Hepatocyte (in vitro differentiated cells): ENCODE measurements around the gene ACKR1. TPM values are rescaled to one million over a fixed set of nuclear protein-coding genes. Genes with fewer than 3 reads are reported as not detected.

Experiments
- DNase-seq: peaks from one replicate; pipeline ENCODE4 v3.0.0-alpha.2; 2016; ENCODE audit warnings: low spot score
- H2AFZ ChIP-seq: fragments of 200-600 bp; sonication (generic); 2 replicates; pipeline ENCODE4 v1.6.0; 2016; ENCODE audit warnings: antibody characterized with exemption, mild to moderate bottlenecking
- H3K27ac ChIP-seq: fragments of 200-600 bp; sonication (generic); 2 replicates; pipeline ENCODE4 v1.5.1; 2016; ENCODE audit warnings: mild to moderate bottlenecking
- H3K27me3 ChIP-seq: fragments of 200-600 bp; sonication (generic); 2 replicates; pipeline ENCODE4 v1.6.1; 2016
- H3K36me3 ChIP-seq: fragments of 200-600 bp; sonication (generic); replicated peaks from 2 replicates; pipeline ENCODE4 v1.5.1; 2016; ENCODE audit warnings: low read depth; ENCODE audit not compliant: insufficient read depth
- H3K4me1 ChIP-seq: fragments of 200-600 bp; sonication (generic); 2 replicates; pipeline ENCODE4 v1.5.1; 2016; ENCODE audit warnings: mild to moderate bottlenecking, moderate library complexity; ENCODE audit not compliant: insufficient read depth
- H3K4me2 ChIP-seq: fragments of 200-600 bp; sonication (generic); 2 replicates; pipeline ENCODE4 v1.6.0; 2016
- H3K4me3 ChIP-seq: fragments of 200-600 bp; sonication (generic); 2 replicates; pipeline ENCODE4 v1.5.1; 2016; ENCODE audit warnings: mild to moderate bottlenecking
- H3K79me2 ChIP-seq: fragments of 200-600 bp; sonication (generic); 2 replicates; pipeline ENCODE4 v1.6.0; 2017; ENCODE audit warnings: mild to moderate bottlenecking
- H3K9me2 ChIP-seq: fragments of 200-600 bp; sonication (generic); replicated peaks from 2 replicates; pipeline ENCODE4 v1.6.0; 2017; ENCODE audit warnings: mild to moderate bottlenecking; ENCODE audit not compliant: insufficient read depth
- H3K9me3 ChIP-seq: fragments of 200-600 bp; sonication (generic); 2 replicates; pipeline ENCODE4 v1.5.1; 2016; ENCODE audit warnings: low read depth, mild to moderate bottlenecking
- H4K20me1 ChIP-seq: fragments of 200-600 bp; sonication (generic); 2 replicates; pipeline ENCODE4 v1.6.0; 2016; ENCODE audit warnings: mild to moderate bottlenecking; ENCODE audit not compliant: insufficient read depth, poor library complexity, severe bottlenecking
- CTCF ChIP-seq: fragments of 200-600 bp; sonication (generic); IDR thresholded peaks from 2 replicates; pipeline ENCODE4 v1.5.1; 2016; ENCODE audit warnings: antibody characterized with exemption, mild to moderate bottlenecking; ENCODE audit not compliant: poor library complexity
- EZH2 ChIP-seq: fragments of 200-600 bp; sonication (generic); IDR thresholded peaks from 2 replicates; pipeline ENCODE4 v1.6.1; 2016; ENCODE audit warnings: antibody characterized with exemption, mild to moderate bottlenecking, borderline replicate concordance
- EZH2phosphoT487 ChIP-seq: fragments of 200-600 bp; sonication (generic); IDR thresholded peaks from one replicate; pipeline ENCODE4 v1.6.1; 2018; ENCODE audit warnings: antibody characterized with exemption, mild to moderate bottlenecking, low read depth, moderate library complexity; ENCODE audit not compliant: unreplicated experiment, severe bottlenecking
- WGBS: methylation state at CpG from one replicate; pipeline ENCODE4 v1.1.6; 2016; ENCODE audit warnings: low lambda C conversion rate; ENCODE audit errors: missing lambda C conversion rate; 5-methylcytosine and 5-hydroxymethylcytosine counted together
- polyA plus RNA-seq: library from polyadenylated mRNA; unstranded; fragments of >200 nt; fragmentation: Nextera tagmentation; extraction: Ambion mirVana; gene quantifications from 2 replicates; pipeline ENCODE4 v1.2.1, GENCODE V29; 2016
- total RNA-seq: library from RNA; depleted of rRNA; stranded (reverse); fragments of >200 nt; gene quantifications from 2 replicates; pipeline ENCODE4 v1.2.3, GENCODE V29; 2014

The ACKR1 gene
- total and polyA plus RNA-seq, 2 experiments from 2014 or later: not detected

- no peaks in the 10 kb centered on the region for H3K79me2 ChIP-seq
- H3K27me3 ChIP-seq: no peaks in the 10 kb centered on the region
- no peak for DNase-seq
- H3K4me2 ChIP-seq: no peak overlapping the region
- H3K4me3 ChIP-seq: no peak overlapping the region
- TF ChIP-seq EZH2phosphoT487: no peak
- TF ChIP-seq EZH2: no peak
- no peak for TF ChIP-seq CTCF
- H3K9me2 ChIP-seq: no peaks in the 10 kb centered on the region
- H3K27ac ChIP-seq: no peak overlapping the region
- 59% methylated on average over 4 of the region's 4 CpGs for WGBS
- H3K9me3 ChIP-seq: no peaks in the 10 kb centered on the region
- H3K36me3 ChIP-seq: no peaks in the 10 kb centered on the region
- H2AFZ ChIP-seq: no peak overlapping the region
- H4K20me1 ChIP-seq: no peaks in the 10 kb centered on the region
- H3K4me1 ChIP-seq: no peaks in the 10 kb centered on the region
Measured at GRCh38 chr1:159239551-159240220, 35.0 kb downstream of the ACKR1 start.

GRCh38 chr1:159247266-159247665, 42.6 kb downstream of the ACKR1 start:
- Histone ChIP-seq H3K4me2 (no peak overlapping the region), H3K9me2 (no peaks in the 10 kb centered on the region), H3K79me2 (no peaks in the 10 kb centered on the region), H3K36me3 (no peaks in the 10 kb centered on the region), H4K20me1 (no peaks in the 10 kb centered on the region), H3K27ac (no peak overlapping the region), H3K9me3 (no peaks in the 10 kb centered on the region), H3K4me3 (no peak overlapping the region), H3K4me1 (no peaks in the 10 kb centered on the region), H3K27me3 (no peaks in the 10 kb centered on the region), H2AFZ (no peak overlapping the region)
- WGBS: 90% methylated on average over 3 of the region's 3 CpGs
- TF ChIP-seq EZH2phosphoT487: no peak
- no peak for TF ChIP-seq CTCF
- no peak for TF ChIP-seq EZH2
- DNase-seq: no peak

- H3K9me3 ChIP-seq: no peaks in the 10 kb centered on the region
- no peak for DNase-seq
- TF ChIP-seq EZH2 (no peak), EZH2phosphoT487 (no peak), CTCF (no peak)
- no peaks in the 10 kb centered on the region for H3K4me1 ChIP-seq
- no peaks in the 10 kb centered on the region for H4K20me1 ChIP-seq
- H3K9me2 ChIP-seq: no peaks in the 10 kb centered on the region
- H2AFZ ChIP-seq: no peak overlapping the region
- H3K36me3 ChIP-seq: no peaks in the 10 kb centered on the region
- H3K4me2 ChIP-seq: no peak overlapping the region
- H3K27me3 ChIP-seq: no peaks in the 10 kb centered on the region
- H3K4me3 ChIP-seq: no peak overlapping the region
- WGBS: 40% methylated on average over 1 of the region's 1 CpG
- H3K79me2 ChIP-seq: no peaks in the 10 kb centered on the region
- no peak overlapping the region for H3K27ac ChIP-seq
Measured at GRCh38 chr1:159248311-159248710, 43.6 kb downstream of the ACKR1 start.
